ENCODE measurements around the gene CYFIP2. TPM values are rescaled to one million over a fixed set of nuclear protein-coding genes. Genes with fewer than 3 reads are reported as not detected.

CYFIP2 gene
- total and polyA plus RNA-seq, 2 experiments from 2014 or later, result 24.8 to 30.2 TPM

- no peak for TF ChIP-seq EZH2phosphoT487 (IDR thresholded peaks at IDR 0.05; ENCODE audit: low read depth, severe bottlenecking, unreplicated experiment)
- H3K4me1 ChIP-seq (ENCODE audit: insufficient read depth), result no peaks in the 10 kb centered on the region
- no peaks in the 10 kb centered on the region for H4K20me1 ChIP-seq (ENCODE audit: insufficient read depth, poor library complexity, severe bottlenecking)
- H2AFZ ChIP-seq, result no peak overlapping the region
- no peaks in the 10 kb centered on the region for H3K27me3 ChIP-seq
- no peaks in the 10 kb centered on the region for H3K9me3 ChIP-seq (ENCODE audit: low read depth)
- H3K27ac ChIP-seq, result no peak overlapping the region
- H3K4me3 ChIP-seq, result no peak overlapping the region
- no peaks in the 10 kb centered on the region for H3K9me2 ChIP-seq (replicated peaks; ENCODE audit: insufficient read depth)
- DNase-seq (ENCODE audit: low spot score), result no peak
- H3K36me3 ChIP-seq (replicated peaks; ENCODE audit: insufficient read depth, low read depth), result no peaks in the 10 kb centered on the region
- H3K79me2 ChIP-seq, result no peaks in the 10 kb centered on the region
- no peak overlapping the region for H3K4me2 ChIP-seq
Observed at GRCh38 chr5:157301066-157301465, 35.1 kb downstream of the CYFIP2 start.

GRCh38 chr5:157303023-157303422, 37.1 kb downstream of the CYFIP2 start:
- TF ChIP-seq EZH2 (IDR thresholded peaks at IDR 0.05; ENCODE audit: borderline replicate concordance) (no peak), EZH2phosphoT487 (IDR thresholded peaks at IDR 0.05; ENCODE audit: low read depth, severe bottlenecking, unreplicated experiment) (no peak)
- TF ChIP-seq, protein P1, sequence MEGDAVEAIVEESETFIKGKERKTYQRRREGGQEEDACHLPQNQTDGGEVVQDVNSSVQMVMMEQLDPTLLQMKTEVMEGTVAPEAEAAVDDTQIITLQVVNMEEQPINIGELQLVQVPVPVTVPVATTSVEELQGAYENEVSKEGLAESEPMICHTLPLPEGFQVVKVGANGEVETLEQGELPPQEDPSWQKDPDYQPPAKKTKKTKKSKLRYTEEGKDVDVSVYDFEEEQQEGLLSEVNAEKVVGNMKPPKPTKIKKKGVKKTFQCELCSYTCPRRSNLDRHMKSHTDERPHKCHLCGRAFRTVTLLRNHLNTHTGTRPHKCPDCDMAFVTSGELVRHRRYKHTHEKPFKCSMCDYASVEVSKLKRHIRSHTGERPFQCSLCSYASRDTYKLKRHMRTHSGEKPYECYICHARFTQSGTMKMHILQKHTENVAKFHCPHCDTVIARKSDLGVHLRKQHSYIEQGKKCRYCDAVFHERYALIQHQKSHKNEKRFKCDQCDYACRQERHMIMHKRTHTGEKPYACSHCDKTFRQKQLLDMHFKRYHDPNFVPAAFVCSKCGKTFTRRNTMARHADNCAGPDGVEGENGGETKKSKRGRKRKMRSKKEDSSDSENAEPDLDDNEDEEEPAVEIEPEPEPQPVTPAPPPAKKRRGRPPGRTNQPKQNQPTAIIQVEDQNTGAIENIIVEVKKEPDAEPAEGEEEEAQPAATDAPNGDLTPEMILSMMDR (IDR thresholded peaks at IDR 0.05; ENCODE audit: poor library complexity), result no peak
- Histone ChIP-seq H4K20me1 (ENCODE audit: insufficient read depth, poor library complexity, severe bottlenecking) (no peaks in the 10 kb centered on the region), H3K9me2 (replicated peaks; ENCODE audit: insufficient read depth) (no peaks in the 10 kb centered on the region), H2AFZ (no peak overlapping the region), H3K27me3 (no peaks in the 10 kb centered on the region), H3K27ac (no peak overlapping the region), H3K4me1 (ENCODE audit: insufficient read depth) (no peaks in the 10 kb centered on the region), H3K4me3 (no peak overlapping the region), H3K79me2 (no peaks in the 10 kb centered on the region), H3K9me3 (ENCODE audit: low read depth) (no peaks in the 10 kb centered on the region), H3K36me3 (replicated peaks; ENCODE audit: insufficient read depth, low read depth) (no peaks in the 10 kb centered on the region), H3K4me2 (no peak overlapping the region)
- 96% methylated on average over 5 of the region's 5 CpGs for WGBS (ENCODE audit: low lambda C conversion rate, missing lambda C conversion rate)
- DNase-seq (ENCODE audit: low spot score), result no peak

GRCh38 chr5:157303667-157304327, 37.9 kb downstream of the CYFIP2 start:
- no peak for DNase-seq (ENCODE audit: low spot score)
- H3K79me2 ChIP-seq, result no peaks in the 10 kb centered on the region
- H3K27ac ChIP-seq, result no peak overlapping the region
- no peaks in the 10 kb centered on the region for H3K36me3 ChIP-seq (replicated peaks; ENCODE audit: insufficient read depth, low read depth)
- H3K9me3 ChIP-seq (ENCODE audit: low read depth), result no peaks in the 10 kb centered on the region
- no peak overlapping the region for H3K4me3 ChIP-seq
- 74% methylated on average over 8 of the region's 8 CpGs for WGBS (ENCODE audit: low lambda C conversion rate, missing lambda C conversion rate)
- TF ChIP-seq EZH2 (IDR thresholded peaks at IDR 0.05; ENCODE audit: borderline replicate concordance), result no peak
- TF ChIP-seq EZH2phosphoT487 (IDR thresholded peaks at IDR 0.05; ENCODE audit: low read depth, severe bottlenecking, unreplicated experiment), result no peak
- TF ChIP-seq, protein P1 (IDR thresholded peaks at IDR 0.05; ENCODE audit: poor library complexity), result peak; percentile 10
- H3K4me2 ChIP-seq, result no peak overlapping the region
- H3K4me1 ChIP-seq (ENCODE audit: insufficient read depth), result no peaks in the 10 kb centered on the region
- H3K9me2 ChIP-seq (replicated peaks; ENCODE audit: insufficient read depth), result no peaks in the 10 kb centered on the region
- no peaks in the 10 kb centered on the region for H4K20me1 ChIP-seq (ENCODE audit: insufficient read depth, poor library complexity, severe bottlenecking)
- H2AFZ ChIP-seq, result no peak overlapping the region
- H3K27me3 ChIP-seq, result no peaks in the 10 kb centered on the region

- TF ChIP-seq EZH2phosphoT487 (IDR thresholded peaks at IDR 0.05; ENCODE audit: low read depth, severe bottlenecking, unreplicated experiment) (no peak), EZH2 (IDR thresholded peaks at IDR 0.05; ENCODE audit: borderline replicate concordance) (no peak)
- TF ChIP-seq, protein P1 (IDR thresholded peaks at IDR 0.05; ENCODE audit: poor library complexity), result no peak
- no peak overlapping the region for H3K4me3 ChIP-seq
- no peaks in the 10 kb centered on the region for H3K27me3 ChIP-seq
- H3K9me2 ChIP-seq (replicated peaks; ENCODE audit: insufficient read depth), result no peaks in the 10 kb centered on the region
- H3K9me3 ChIP-seq (ENCODE audit: low read depth), result no peaks in the 10 kb centered on the region
- H3K27ac ChIP-seq, result no peak overlapping the region
- H3K4me1 ChIP-seq (ENCODE audit: insufficient read depth), result no peaks in the 10 kb centered on the region
- WGBS (ENCODE audit: low lambda C conversion rate, missing lambda C conversion rate), result 92% methylated on average over 4 of the region's 4 CpGs
- H3K36me3 ChIP-seq (replicated peaks; ENCODE audit: insufficient read depth, low read depth), result no peaks in the 10 kb centered on the region
- no peak overlapping the region for H2AFZ ChIP-seq
- H4K20me1 ChIP-seq (ENCODE audit: insufficient read depth, poor library complexity, severe bottlenecking), result no peaks in the 10 kb centered on the region
- no peak for DNase-seq (ENCODE audit: low spot score)
- H3K4me2 ChIP-seq, result no peak overlapping the region
- H3K79me2 ChIP-seq, result no peaks in the 10 kb centered on the region
Observed at GRCh38 chr5:157306081-157306480, 40.2 kb downstream of the CYFIP2 start.
